ENCODE data around the gene NUDCD2. TPM values are rescaled to one million over a fixed set of nuclear protein-coding genes. Genes with fewer than 3 reads are reported as not detected.

Gene NUDCD2
- polyA plus RNA-seq, 3 donors: 3.4 to 23.6 (median 22.0) TPM

DNA sequence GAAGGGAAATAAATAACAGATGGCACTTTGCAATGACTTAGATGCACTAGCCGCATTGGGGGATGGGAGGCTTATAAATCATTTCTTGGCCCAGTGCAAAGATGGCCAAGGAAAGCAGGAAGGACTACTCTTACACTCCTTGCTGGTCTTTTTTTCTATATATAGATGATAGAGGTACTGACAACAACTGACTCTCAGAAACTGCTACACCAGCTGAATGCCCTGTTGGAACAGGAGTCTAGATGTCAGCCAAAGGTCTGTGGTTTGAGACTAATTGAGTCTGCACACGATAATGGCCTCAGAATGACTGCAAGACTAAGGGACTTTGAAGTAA lies 20.8 kb downstream of the NUDCD2 start:
- peaks cover 17 to 28% of the 10 kb centered on the region in 2 donors for H3K4me1 ChIP-seq (ENCODE audit: control insufficient read depth in 1 of 2, insufficient read depth in 2 of 2, low read length in 2 of 2)
- no peaks in the 10 kb centered on the region for H3K27me3 Mint-ChIP-seq (ENCODE audit: low read depth in 3 of 3)
- no peaks in the 10 kb centered on the region for H3K27me3 ChIP-seq (ENCODE audit: control insufficient read depth in 2 of 2, insufficient read depth in 2 of 2, low read length in 2 of 2)
- peaks cover 21 to 28% of the 10 kb centered on the region in 2 donors for H3K36me3 Mint-ChIP-seq
- no peak overlapping the region for H2AFZ ChIP-seq (ENCODE audit: insufficient read depth, low read depth, low read length, poor library complexity, severe bottlenecking)
- H3K4me3 Mint-ChIP-seq: no peak overlapping the region
- no peaks in the 10 kb centered on the region for H3K9me3 Mint-ChIP-seq
- H3K9me3 ChIP-seq (replicated peaks in 1 of 2; ENCODE audit: control insufficient read depth in 1 of 2, insufficient read depth in 1 of 2, low read length in 2 of 2): no peaks in the 10 kb centered on the region
- H3K4me1 Mint-ChIP-seq: peaks cover 27% of the 10 kb centered on the region
- no peak overlapping the region for H3K9ac ChIP-seq (ENCODE audit: insufficient read depth, low read length, poor library complexity, severe bottlenecking)
- H3K27ac ChIP-seq (ENCODE audit: low read depth in 1 of 2, low read length in 2 of 2): peak overlapping the region in 1 of 2 donors; percentile 92
- WGBS (ENCODE audit: insufficient coverage): 50% methylated on average over 1 of the region's 2 CpGs
- H3K79me2 ChIP-seq (ENCODE audit: insufficient read depth, low read length): peaks cover 34% of the 10 kb centered on the region
- H3K4me3 ChIP-seq (replicated peaks in 1 of 3; ENCODE audit: low read depth in 2 of 3, low read length in 3 of 3): peak overlapping the region in 1 of 3 experiments; percentile 4
- intact Hi-C loops (cut with micrococcal nuclease): no loop called here
- no peak overlapping the region for H3K4me2 ChIP-seq (replicated peaks; ENCODE audit: extremely low read depth, low read length, poor library complexity, severe bottlenecking)
- H3K36me3 ChIP-seq (replicated peaks in 1 of 2; ENCODE audit: control insufficient read depth in 1 of 2, insufficient read depth in 2 of 2, low read length in 2 of 2): peaks cover 31 to 41% of the 10 kb centered on the region in 2 donors
- peak overlapping the region in 1 of 7 donors; percentile 52 for H3K27ac Mint-ChIP-seq
- H4K20me1 ChIP-seq (ENCODE audit: insufficient read depth, low read length): peaks cover 3% of the 10 kb centered on the region
- DNase-seq: no peak
- no peak for TF ChIP-seq CTCF (IDR thresholded peaks at IDR 0.05)

GRCh38 chr5:163437309-163438182 lies 22.4 kb downstream of the NUDCD2 start, which contains the start of gene CCNG1:
Gene CCNG1 (plus strand): TSS chr5:163437595. CDS start chr5:163439257, 1,662 bp downstream.
- Mint-ChIP-seq H3K9me3 (no peaks in the 10 kb centered on the region), H3K4me1 (peaks cover 27% of the 10 kb centered on the region), H3K27ac (peak within 1 kb of the TSS; percentile 80 to 92 (median 89)), H3K36me3 (peaks cover 12 to 14% of the 10 kb centered on the region in 2 donors), H3K4me3 (peak within 1 kb of the TSS; percentile 85 to 91), H3K27me3 (ENCODE audit: low read depth in 3 of 3) (no peaks in the 10 kb centered on the region)
- H3K4me3 ChIP-seq (replicated peaks in 1 of 3; ENCODE audit: low read depth in 2 of 3, low read length in 3 of 3): peak within 1 kb of the TSS; percentile 49 to 94 (median 86)
- DNase-seq: peak; percentile 90 to 95 (median 94)
- WGBS (ENCODE audit: insufficient coverage): under 1% methylated on average over 32 of the region's 51 CpGs
- no peaks in the 10 kb centered on the region for H3K27me3 ChIP-seq (ENCODE audit: control insufficient read depth in 2 of 2, insufficient read depth in 2 of 2, low read length in 2 of 2)
- TF ChIP-seq CTCF (IDR thresholded peaks at IDR 0.05): no peak
- H3K36me3 ChIP-seq (replicated peaks in 1 of 2; ENCODE audit: control insufficient read depth in 1 of 2, insufficient read depth in 2 of 2, low read length in 2 of 2): peaks cover 20 to 26% of the 10 kb centered on the region in 2 donors
- peak within 1 kb of the TSS; percentile 99 for H2AFZ ChIP-seq (ENCODE audit: insufficient read depth, low read depth, low read length, poor library complexity, severe bottlenecking)
- H3K79me2 ChIP-seq (ENCODE audit: insufficient read depth, low read length): peaks cover 34% of the 10 kb centered on the region
- H4K20me1 ChIP-seq (ENCODE audit: insufficient read depth, low read length): peaks cover 3% of the 10 kb centered on the region
- H3K9me3 ChIP-seq (replicated peaks in 1 of 2; ENCODE audit: control insufficient read depth in 1 of 2, insufficient read depth in 1 of 2, low read length in 2 of 2): no peaks in the 10 kb centered on the region
- peak within 1 kb of the TSS; percentile 94 for H3K9ac ChIP-seq (ENCODE audit: insufficient read depth, low read length, poor library complexity, severe bottlenecking)
- peaks cover 17 to 28% of the 10 kb centered on the region in 2 donors for H3K4me1 ChIP-seq (ENCODE audit: control insufficient read depth in 1 of 2, insufficient read depth in 2 of 2, low read length in 2 of 2)
- H3K27ac ChIP-seq (ENCODE audit: low read depth in 1 of 2, low read length in 2 of 2): peak within 1 kb of the TSS; percentile 68 to 92
- H3K4me2 ChIP-seq (replicated peaks; ENCODE audit: extremely low read depth, low read length, poor library complexity, severe bottlenecking): peak within 1 kb of the TSS; percentile 93
- intact Hi-C loops (cut with micrococcal nuclease): loop anchor here in 1 of 2 donors (2.0 kb wide), 2 partner anchors 23 to 67 kb away; partner anchors contain the start of genes HMMR, MAT2B and NUDCD2

Data from CD14-positive monocyte (primary cell).